ENCODE measurements around the gene PRKAG2.

PRKAG2 gene

GRCh38 chr7:151600331-151600730 is 276.6 kb downstream of the PRKAG2 start:
- no peak for DNase-seq (ENCODE audit: low spot score)
- FAIRE-seq, result no peak

GRCh38 chr7:151599401-151600227 is 277.3 kb downstream of the PRKAG2 start:
- FAIRE-seq (peak; percentile 97), DNase-seq (ENCODE audit: low spot score) (peak; percentile 96)

DNA sequence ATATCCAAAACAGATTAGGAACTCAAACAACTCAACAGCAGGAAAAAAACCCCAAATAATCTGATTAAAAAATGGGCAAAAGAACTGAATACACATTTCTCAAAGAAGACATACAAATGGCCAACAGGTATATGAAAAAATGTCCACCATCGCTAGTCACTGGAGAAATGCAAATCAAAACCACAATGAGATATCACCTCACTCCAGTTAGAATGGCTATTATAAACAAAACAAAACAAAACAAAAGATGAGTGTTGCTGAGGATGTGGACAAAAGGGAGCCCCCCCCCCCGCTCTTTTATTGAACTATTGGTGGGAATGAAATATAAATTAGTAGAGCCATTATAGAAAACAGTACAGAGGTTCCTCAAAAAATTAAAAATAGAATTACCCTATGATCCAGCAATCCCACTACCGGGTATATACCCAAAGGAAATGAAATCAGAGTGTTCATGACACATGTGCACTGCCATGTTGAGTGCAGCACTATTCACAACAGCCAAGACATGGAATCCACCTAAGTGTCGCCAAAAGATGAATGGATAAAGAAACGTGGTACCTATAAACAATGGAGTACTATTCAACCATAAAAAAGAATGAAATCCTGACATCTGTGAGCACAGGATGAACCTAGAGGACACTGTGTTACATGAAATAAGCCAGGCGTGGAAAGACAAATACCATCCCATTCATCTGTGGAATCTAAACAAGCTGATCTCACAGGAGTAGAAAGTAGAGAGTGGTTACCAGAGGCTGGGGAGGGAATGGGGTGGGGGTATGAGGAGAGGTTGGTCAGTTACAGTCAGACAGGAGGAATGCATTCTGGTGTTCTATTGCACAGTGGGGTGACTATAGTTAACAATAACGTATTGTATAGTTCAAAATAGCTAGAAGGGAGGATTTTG is 279.1 kb downstream of the PRKAG2 start:
- DNase-seq (ENCODE audit: low spot score), result peak; percentile 98
- FAIRE-seq, result peak; percentile 97

DNA sequence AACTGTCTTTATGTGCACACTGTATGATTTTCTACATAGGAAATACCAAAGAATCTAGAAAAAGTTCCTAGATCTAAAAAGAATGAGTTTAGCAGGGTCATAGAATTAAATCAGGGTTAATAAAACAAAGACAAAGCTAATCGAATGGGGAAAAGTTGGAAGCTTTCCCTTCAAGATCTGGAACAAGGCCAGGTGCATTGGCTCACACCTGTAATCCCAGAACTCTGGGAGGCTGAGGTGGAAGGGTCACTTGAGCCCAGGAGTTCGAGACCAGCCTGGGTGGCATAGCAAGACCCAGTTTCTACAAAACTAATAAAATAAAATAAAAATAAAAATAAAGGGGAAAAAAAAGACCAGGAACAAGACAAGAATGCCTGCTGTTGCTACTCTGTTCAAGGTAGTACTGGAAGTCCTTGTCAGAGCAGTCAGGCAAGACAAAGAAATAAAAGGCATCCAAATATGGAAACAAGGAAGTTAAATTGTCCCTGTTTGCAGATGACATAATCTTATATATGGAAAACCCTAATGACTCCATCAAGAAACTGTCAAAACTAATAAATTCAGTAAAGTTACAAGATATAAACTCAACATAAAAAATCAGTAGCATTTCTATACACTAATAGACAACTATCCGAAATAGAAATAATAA is 281.1 kb downstream of the PRKAG2 start:
- FAIRE-seq (peak; percentile 68), DNase-seq (ENCODE audit: low spot score) (peak; percentile 31)

DNA sequence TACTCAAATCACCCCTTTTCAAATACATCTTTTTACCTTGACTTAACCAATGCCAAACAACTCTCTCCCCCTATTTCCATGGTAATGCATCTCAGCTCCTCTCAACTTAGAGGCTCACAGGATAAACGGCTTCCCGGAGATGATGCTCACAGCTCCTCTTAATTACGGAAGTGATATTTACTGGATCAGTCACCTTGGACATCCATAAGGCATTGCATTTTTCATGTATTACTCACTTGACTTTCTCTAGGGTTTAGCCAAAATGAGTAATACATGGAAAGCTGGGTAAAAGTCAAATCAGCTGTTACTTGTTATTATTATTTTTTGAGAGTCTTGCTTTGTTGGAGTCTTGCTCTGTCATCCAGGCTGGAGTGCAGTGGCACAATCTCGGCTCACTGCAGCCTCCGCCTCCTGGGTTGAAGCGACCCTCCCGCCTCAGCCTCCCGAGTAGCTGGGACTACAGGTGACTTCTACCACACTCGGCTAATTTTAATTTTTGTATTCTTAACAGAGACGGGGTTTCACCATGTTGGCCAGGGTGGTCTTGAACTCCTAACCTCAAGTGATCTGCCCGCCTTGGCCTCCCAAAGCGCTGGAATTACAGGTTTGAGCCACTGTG is 283.9 kb downstream of the PRKAG2 start:
- peak; percentile 96 for FAIRE-seq
- peak; percentile 99 for DNase-seq (ENCODE audit: low spot score)

DNA sequence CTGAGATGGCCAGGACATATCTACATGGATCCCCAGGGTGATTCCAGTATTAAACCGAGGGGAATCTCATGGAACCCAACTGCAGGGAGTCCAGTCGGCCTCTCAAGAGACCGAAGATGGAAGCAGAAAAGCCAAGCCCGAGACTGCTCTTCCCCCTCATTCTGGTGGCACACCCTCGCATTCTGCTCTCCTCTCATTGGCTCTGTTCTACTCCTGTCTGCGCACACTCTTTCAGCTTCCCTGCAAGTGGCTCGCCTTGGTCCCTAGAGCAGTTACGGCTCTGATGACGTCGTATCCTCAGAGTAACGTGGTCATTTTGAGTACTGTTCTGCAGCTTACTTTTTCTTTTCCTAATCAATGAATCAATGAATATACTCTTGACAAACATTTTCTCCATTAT is 284.6 kb downstream of the PRKAG2 start:
- DNase-seq (ENCODE audit: low spot score), result no peak
- no peak for FAIRE-seq

GRCh38 chr7:151591866-151592265 is 285.0 kb downstream of the PRKAG2 start:
- no peak for FAIRE-seq
- DNase-seq (ENCODE audit: low spot score), result no peak

DNA sequence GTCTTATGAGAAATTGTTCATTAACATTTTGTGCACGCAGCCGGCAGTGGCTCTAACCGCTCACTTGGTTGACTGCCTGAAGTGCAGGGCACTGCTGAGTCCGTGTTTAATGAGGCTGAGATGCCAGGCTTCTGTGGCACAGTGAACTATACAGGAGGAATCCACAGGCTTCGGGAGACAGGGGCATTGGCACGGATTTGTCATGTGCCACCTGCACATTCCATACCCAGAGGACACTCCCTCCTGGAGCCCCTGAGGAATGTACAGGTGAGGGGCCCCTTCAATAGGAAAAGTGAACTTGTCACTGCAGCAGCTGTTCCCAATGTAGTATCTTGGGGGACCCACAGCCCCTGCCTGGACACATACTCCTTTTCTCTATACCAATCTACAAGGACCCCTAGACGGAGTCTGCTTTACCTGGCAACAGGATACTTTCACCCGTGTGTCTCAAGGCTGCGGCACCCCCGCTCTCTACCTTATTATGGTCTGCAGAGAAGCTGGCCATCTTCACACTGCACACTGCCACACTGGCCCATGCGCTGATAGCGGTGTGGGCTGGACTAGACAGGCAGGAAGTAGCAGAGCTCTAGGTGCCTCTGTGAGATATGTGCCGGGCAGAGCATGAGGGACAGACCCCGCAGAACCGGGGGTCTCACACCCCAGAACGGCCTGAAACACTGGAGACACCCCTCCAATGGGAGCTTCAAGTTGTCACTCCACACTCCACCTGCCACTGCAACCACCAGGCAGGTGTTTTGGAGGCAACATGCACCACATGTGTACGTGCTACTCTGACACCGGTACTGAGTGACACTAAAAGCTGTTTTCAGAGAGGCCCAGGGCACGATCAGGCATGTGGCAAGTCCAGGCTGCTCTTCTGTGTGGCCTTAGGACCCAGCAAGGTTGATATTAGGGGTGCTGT is 285.8 kb downstream of the PRKAG2 start:
- no peak for FAIRE-seq
- no peak for DNase-seq (ENCODE audit: low spot score)

DNA sequence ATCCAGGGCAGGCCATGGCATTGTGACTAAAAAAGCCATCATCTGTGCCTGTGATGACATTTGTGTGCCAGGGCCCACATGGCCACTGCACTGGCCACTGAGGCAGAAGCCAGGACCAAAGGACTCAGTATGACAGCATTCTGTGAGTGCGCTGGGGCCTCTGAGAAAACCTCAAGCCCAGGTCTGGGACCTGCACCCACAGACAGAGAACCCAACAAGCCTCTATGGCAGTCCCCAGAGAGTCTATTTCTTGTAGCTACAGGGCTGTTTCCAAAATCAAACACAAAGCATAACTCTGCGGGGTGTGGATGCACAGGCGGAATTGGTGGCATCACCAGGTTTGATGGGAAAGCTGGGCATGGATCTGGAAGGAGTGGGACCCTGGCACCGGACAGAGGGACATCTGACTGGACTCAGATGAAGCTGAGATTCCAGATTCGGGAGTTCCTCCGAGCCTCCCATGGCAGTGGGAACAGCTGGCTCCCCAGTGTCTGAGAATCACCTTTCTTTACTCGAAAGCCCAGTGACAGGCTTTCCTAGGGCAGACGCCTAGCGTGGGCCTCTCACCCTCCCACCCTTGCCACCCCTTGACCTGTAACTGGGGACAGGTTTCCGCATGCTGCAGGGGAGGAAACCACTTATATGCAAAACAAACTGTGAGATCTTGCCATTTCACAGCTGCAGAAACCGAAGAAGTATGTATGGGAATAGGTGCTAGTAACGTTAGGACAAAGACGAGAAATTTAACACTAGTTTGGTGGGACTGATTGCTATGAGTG is 286.7 kb downstream of the PRKAG2 start:
- FAIRE-seq (no peak), DNase-seq (ENCODE audit: low spot score) (no peak)

DNA sequence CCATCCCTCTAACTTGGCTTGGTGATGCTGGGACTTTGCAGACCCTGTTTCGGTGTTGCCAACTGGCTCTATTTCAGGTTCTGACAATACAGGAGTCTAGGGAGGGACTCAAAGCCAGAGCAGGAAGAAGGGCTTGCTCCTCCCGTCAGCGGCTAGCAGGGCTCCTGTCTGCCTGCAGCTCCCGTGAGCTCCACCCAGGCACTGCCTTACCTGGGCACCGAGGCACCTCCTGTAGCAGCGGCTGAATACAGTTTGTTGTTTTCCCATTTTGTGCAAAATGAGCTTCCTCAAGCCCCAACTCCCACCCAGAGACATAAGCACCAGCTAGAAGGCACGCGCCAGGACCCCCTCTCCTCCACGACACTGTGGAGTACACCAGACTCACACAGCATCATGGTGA is 287.9 kb downstream of the PRKAG2 start:
- DNase-seq (ENCODE audit: low spot score), result no peak
- FAIRE-seq, result no peak

DNA sequence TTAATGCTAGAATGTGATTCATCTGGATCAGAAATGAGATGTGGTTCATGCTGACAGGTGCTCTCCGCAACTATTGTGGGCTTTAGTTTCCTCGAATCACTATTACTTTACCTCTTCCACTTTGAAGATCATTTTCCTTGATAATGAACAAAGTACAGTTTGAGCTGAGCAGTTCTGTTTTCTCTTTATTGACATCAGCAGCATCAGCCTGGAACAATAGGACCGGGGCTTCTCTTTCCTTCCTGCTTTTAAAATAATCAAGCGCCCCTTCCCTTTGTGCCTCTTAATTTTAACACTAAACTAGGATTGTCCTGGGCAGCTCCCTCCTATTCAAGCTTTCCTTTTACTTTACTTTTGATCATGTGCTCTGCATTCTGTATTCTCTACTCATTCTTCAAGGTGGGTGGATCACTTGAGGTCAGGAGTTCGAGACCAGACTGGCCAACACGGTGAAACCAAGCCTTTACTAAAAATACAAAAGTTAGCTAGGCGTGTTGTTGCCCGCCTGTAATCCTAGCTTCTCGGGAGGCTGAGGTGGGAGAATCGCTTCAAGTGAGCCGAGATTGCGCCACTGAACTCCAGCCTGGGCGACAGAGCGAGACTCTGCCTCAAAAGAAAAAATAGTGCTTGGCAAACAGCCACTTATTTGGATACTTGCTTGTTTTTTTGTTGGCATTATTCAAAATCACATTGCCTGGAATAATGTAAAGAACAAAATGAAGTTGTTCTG is 290.2 kb downstream of the PRKAG2 start:
- no peak for FAIRE-seq
- DNase-seq (ENCODE audit: low spot score), result no peak

DNA sequence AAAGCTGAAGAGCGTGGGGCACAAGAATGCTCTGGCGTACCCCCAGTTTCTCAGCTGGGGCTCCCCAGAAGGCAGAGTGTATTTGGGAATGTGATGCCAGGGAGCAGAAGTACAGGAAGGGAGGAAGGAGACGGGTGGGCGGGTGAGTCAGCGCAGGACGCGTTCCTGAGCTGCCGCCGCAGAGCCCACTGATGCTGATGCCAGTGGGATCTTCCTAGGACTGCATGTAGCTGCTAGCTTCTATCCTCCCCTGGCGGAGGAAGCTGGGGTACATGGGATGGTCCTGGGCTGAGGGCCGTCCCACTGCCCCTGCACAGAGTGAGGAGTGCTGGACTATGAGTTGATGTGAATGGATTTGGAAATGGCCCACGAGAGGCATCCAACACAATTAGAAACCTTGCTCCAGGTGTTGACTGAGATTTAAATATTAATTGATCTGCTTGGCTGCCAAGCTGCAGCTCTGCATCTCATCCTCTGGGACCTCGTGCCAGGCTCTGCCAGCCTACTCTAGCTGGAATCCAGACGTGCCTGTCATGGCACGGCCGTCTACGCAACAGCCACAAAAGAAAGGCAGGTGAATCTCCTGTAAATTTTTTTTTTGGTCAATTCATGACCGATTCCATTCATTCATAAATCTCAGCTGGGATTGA is 291.0 kb downstream of the PRKAG2 start:
- DNase-seq (ENCODE audit: low spot score), result no peak
- no peak for FAIRE-seq

DNA sequence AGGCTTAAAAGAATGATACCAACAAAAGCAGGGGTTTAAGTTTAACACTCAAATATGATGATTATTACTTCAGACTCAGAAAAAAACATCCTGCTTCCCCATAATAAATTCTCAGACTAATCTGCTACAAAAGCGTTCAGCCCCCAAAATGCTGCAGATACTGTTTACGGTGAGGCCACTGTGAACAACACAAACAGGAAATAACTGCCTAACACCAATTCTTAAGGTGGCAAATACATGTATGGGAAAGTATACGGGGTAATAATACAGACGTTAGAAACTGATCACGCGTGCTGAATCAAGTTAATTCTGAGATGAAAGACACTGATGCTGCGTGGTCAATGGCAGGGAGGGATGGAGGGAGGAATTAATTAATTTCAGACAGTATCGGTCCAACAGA is 295.2 kb downstream of the PRKAG2 start:
- no peak for DNase-seq (ENCODE audit: low spot score)
- no peak for FAIRE-seq

- DNase-seq (ENCODE audit: low spot score) (no peak), FAIRE-seq (no peak)
Measured at GRCh38 chr7:151579644-151580043, 297.3 kb downstream of the PRKAG2 start.

- no peak for FAIRE-seq
- DNase-seq (ENCODE audit: low spot score), result no peak
Measured at GRCh38 chr7:151575410-151575809, 301.5 kb downstream of the PRKAG2 start.

- DNase-seq (ENCODE audit: low spot score), result peak; percentile 92
- FAIRE-seq, result peak; percentile 95
Measured at GRCh38 chr7:151573046-151573445, 303.9 kb downstream of the PRKAG2 start.

DNA sequence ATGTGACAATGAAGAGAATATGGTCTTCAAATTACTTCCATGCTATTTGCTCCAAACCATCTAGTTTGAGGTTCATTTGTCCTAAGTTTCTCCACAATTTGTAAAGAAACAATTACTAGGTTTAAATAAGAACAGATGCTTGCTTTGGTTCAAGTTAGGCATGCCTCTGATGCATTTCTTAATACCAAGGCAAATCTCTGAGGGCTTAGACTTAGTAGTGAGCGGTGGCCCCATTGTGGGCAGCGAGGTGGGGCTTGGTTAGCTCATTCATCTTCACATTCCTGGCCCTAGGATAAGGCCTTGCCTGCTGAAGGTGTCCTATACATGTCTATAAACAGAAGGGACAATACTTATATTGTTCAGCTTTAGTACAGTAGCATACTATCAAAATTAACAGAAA is 304.8 kb downstream of the PRKAG2 start:
- DNase-seq (ENCODE audit: low spot score), result peak; percentile 14
- FAIRE-seq, result no peak

DNA sequence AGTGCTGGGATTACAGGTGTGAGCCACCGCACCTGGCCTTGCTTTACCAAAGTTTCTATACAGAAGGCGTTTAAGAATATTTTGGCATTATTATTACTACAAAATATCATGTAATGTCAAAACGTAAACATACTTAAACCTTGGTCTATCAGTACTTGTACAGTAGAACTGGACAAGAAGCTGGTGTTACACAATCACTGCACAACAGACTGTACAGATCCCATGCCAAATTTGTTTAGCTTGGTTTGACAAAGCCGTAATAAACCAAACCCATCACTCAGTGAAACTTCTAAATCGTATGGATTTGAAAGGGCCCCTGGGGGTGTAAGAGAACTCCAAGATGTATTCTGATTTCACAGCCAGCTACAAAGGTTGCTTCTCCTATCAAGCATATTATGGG is 305.4 kb downstream of the PRKAG2 start:
- DNase-seq (ENCODE audit: low spot score) (no peak), FAIRE-seq (no peak)

Measured in RCC 7860 (cell line).